HepG2 (cell line): Measurements from ENCODE around the gene AMHR2. TPM values are rescaled to one million over a fixed set of nuclear protein-coding genes. Genes with fewer than 3 reads are reported as not detected.

ENCODE experiments used
- ATAC-seq: fragments of 200-7000 bp; cut with Tn5 transposase; 3 replicates; pipeline ENCODE4 v1.9.1; 2020; ENCODE audit warnings: mild to moderate bottlenecking, moderate library complexity
- BruUV-seq: library from RNA; stranded (reverse); fragments of 400-500 nt; replicated peaks from 2 replicates; lab custom pipeline; 2021; lab: Mats Ljungman, UMichigan
- CTCF ChIA-PET: fragments of 300-600 bp; formaldehyde crosslinking; extraction: SDS; loops from one replicate; lab custom pipeline; 2021; ENCODE audit warnings: low total read pairs, inconsistent platforms, low intra/inter-chr PET ratio; lab: Yijun Ruan, JAX
- POLR2A ChIA-PET: fragments of 350-600 bp; sonication (Branson Sonifier 250); formaldehyde crosslinking; loops from one replicate; lab custom pipeline; 2020; ENCODE audit warnings: antibody characterized with exemption, inconsistent platforms; lab: Yijun Ruan, JAX
- DNase-seq: peaks from one replicate; pipeline ENCODE4 v3.0.0-alpha.2; 2015; ENCODE audit warnings: low spot score
- FAIRE-seq: peaks from 3 replicates; lab custom pipeline; 2011; peaks lifted over from hg19 to GRCh38; lab: Jason Lieb, UNC
- H2AFZ ChIP-seq: one replicate; pipeline ENCODE4 v1.6.1; 2011; ENCODE audit warnings: low read length, inconsistent platforms
- H3K27ac ChIP-seq: fragments of 300-600 bp; 3 replicates; pipeline ENCODE4 v1.8.0; 2011; ENCODE audit warnings: mixed run types, mild to moderate bottlenecking, mixed read lengths, low read length, inconsistent platforms; ENCODE audit not compliant: insufficient read depth; ENCODE audit errors: extremely low read length
- H3K27me3 ChIP-seq, 2 experiments: fragments of 200-600 bp in 1 of 2; 2 replicates in 1 of 2; 3 replicates in 1 of 2; pipeline versions ENCODE4 v1.6.0 to v1.8.0; 2011; ENCODE audit warnings: low read length in 2 of 2, mild to moderate bottlenecking in 2 of 2, moderate library complexity in 2 of 2, inconsistent platforms in 1 of 2; ENCODE audit not compliant: insufficient read depth in 2 of 2, control insufficient read depth in 1 of 2
- H3K36me3 ChIP-seq, 2 experiments: fragments of 200-600 bp in 1 of 2; replicated peaks in 1 of 2; 2 replicates in 1 of 2; 3 replicates in 1 of 2; pipeline versions ENCODE4 v1.5.1 to v1.8.0; 2011; ENCODE audit warnings: low read length in 2 of 2, inconsistent platforms in 1 of 2; ENCODE audit not compliant: insufficient read depth in 2 of 2, control insufficient read depth in 1 of 2
- H3K4me1 ChIP-seq: 2 replicates; pipeline ENCODE4 v1.5.1; 2012; ENCODE audit warnings: low read length, inconsistent platforms; ENCODE audit not compliant: insufficient read depth
- H3K4me2 ChIP-seq: 2 replicates; pipeline ENCODE4 v1.6.0; 2011; ENCODE audit warnings: low read depth, low read length, inconsistent platforms
- H3K4me3 ChIP-seq, 3 experiments: fragments of 200-600 bp in 1 of 3; sonication (generic), shearing (Covaris generic) in 1 of 3; replicated peaks in 1 of 3; 2 replicates each; pipeline ENCODE4 v1.5.1; 2011 to 2016; ENCODE audit warnings: low read length in 3 of 3, inconsistent platforms in 2 of 3, low read depth in 2 of 3, mild to moderate bottlenecking in 2 of 3, control low read depth in 1 of 3, mixed read lengths in 1 of 3; ENCODE audit not compliant: insufficient read depth in 1 of 3
- H3K79me2 ChIP-seq: one replicate; pipeline ENCODE4 v1.6.1; 2011; ENCODE audit warnings: low read length, inconsistent platforms; ENCODE audit not compliant: insufficient read depth
- H3K9ac ChIP-seq: 2 replicates; pipeline ENCODE4 v1.6.0; 2011; ENCODE audit warnings: mild to moderate bottlenecking, low read depth, low read length, inconsistent platforms; ENCODE audit not compliant: insufficient read depth
- H3K9me3 ChIP-seq: 2 replicates; pipeline ENCODE4 v1.5.1; 2012; ENCODE audit warnings: mild to moderate bottlenecking, low read length
- H4K20me1 ChIP-seq: 2 replicates; pipeline ENCODE4 v1.6.0; 2011; ENCODE audit warnings: inconsistent platforms, mild to moderate bottlenecking, low read length, moderate library complexity; ENCODE audit not compliant: insufficient read depth
- ATF1 ChIP-seq: IDR thresholded peaks from 2 replicates; pipeline ENCODE4 v1.6.1; 2016; ENCODE audit warnings: mild to moderate bottlenecking, control low read depth
- JUN ChIP-seq: sonication (generic); formaldehyde crosslinking; IDR thresholded peaks from 2 replicates; pipeline ENCODE4 v1.4.0; 2020; ENCODE audit warnings: mild to moderate bottlenecking, missing genetic modification reagents
- PRDM15 ChIP-seq: sonication (generic); formaldehyde crosslinking; IDR thresholded peaks from 2 replicates; pipeline ENCODE4 v1.4.0; 2020; ENCODE audit warnings: missing genetic modification reagents
- RBM22 ChIP-seq: fragments of 200-400 bp; formaldehyde crosslinking; optimal IDR thresholded peaks from 2 replicates; pipeline ENCODE3; 2017; ENCODE audit warnings: mild to moderate bottlenecking, low read length, moderate library complexity
- SCMH1 ChIP-seq: sonication (generic); formaldehyde crosslinking; IDR thresholded peaks from 2 replicates; pipeline ENCODE4 v1.9.0; 2021; ENCODE audit warnings: missing genetic modification reagents, mild to moderate bottlenecking, borderline replicate concordance
- TRAFD1 ChIP-seq: sonication (generic); formaldehyde crosslinking; IDR thresholded peaks from 2 replicates; pipeline ENCODE4 v1.5.1; 2020; ENCODE audit warnings: missing genetic modification reagents, mild to moderate bottlenecking, borderline replicate concordance
- ZKSCAN1 ChIP-seq: fragments of 150-350 bp; IDR thresholded peaks from 2 replicates; pipeline ENCODE4 v1.6.1; 2014; ENCODE audit warnings: low read length
- ZNF281 ChIP-seq: sonication (generic); formaldehyde crosslinking; IDR thresholded peaks from 2 replicates; pipeline ENCODE4 v1.4.0; 2020; ENCODE audit warnings: missing genetic modification reagents, borderline replicate concordance
- ZNF552 ChIP-seq: sonication (generic); formaldehyde crosslinking; IDR thresholded peaks from 2 replicates; pipeline ENCODE4 v1.9.0; 2022; ENCODE audit warnings: missing genetic modification reagents, mild to moderate bottlenecking, borderline replicate concordance
- WGBS: methylation state at CpG from one replicate; pipeline ENCODE4 v1.1.6; 2017; ENCODE audit warnings: low lambda C conversion rate; 5-methylcytosine and 5-hydroxymethylcytosine counted together
- in situ Hi-C: cut with HindIII; loops from 2 replicates; pipeline ENCODE4 v1.10.0; 2017; ENCODE audit warnings: low pct_unique_long_range_greater_than_20kb; ENCODE audit not compliant: extremely low pct_ligation_motif_present
- intact Hi-C: fragments of 100-400 bp; cut with micrococcal nuclease; formaldehyde crosslinking; loops from one replicate; pipeline ENCODE4 v1.10.0; 2022; ENCODE audit not compliant: unreplicated experiment
- polyA plus RNA-seq, 8 experiments: library from polyadenylated mRNA; depleted of rRNA in 3 of 8; stranded (reverse) in 7 of 8; unstranded in 1 of 8; fragments of >200 nt; fragmentation: Illumina TruSeq in 4 of 8; extraction: Trizol in 4 of 8; gene quantifications; 2 replicates each; pipeline versions ENCODE4 v1.2.1 to v1.2.3, GENCODE V29; 2011 to 2016; ENCODE audit warnings: low read depth in 4 of 8, missing spikeins in 1 of 8, mixed read lengths in 1 of 8; ENCODE audit not compliant: insufficient read depth in 1 of 8
- total RNA-seq, 5 experiments: library from RNA; depleted of rRNA; stranded (reverse); fragments of >200 nt; fragmentation: Illumina TruSeq; extraction: Trizol; gene quantifications; 2 replicates each; pipeline ENCODE4 v1.2.3, GENCODE V29; 2016; ENCODE audit warnings: low read depth in 1 of 5

The AMHR2 gene
- total and polyA plus RNA-seq, 2 of the 13 experiments (the other 11 are each of a cell fraction or from before 2014, with no cell fraction given): 0.24 to 0.58 TPM

GRCh38 chr12:53476769-53477209, 53.1 kb downstream of the AMHR2 start (continued):
- 0 out of 2 replicates have a peak, but pooled peaks have one; percentile 27 for TF ChIP-seq ZNF281
- TF ChIP-seq RBM22: peak; percentile 59

GRCh38 chr12:53478865-53479264, 55.2 kb downstream of the AMHR2 start:
- no TSS peak for BruUV-seq
- H3K9me3 ChIP-seq: no peaks in the 10 kb centered on the region
- H3K4me3 ChIP-seq: no peak overlapping the region
- ATAC-seq: no peak
- in situ Hi-C loops: no loop called here
- TF ChIP-seq SCMH1 (no peak), PRDM15 (CRISPR knock-in tag) (no peak), TRAFD1 (no peak), JUN (no peak), ZKSCAN1 (no peak), ATF1 (CRISPR knock-in tag) (no peak), ZNF552 (CRISPR knock-in tag) (no peak)
- TF ChIP-seq, all 625 proteins: peak for 0
- H3K27ac ChIP-seq: no peak overlapping the region
- H3K9ac ChIP-seq: no peak overlapping the region
- ChIA-PET CTCF (no interaction called here), POLR2A (interaction anchor here (1.2 to 1.8 kb wide), 3 partner anchors 11 to 22 kb away, joined by 3 to 8 read pairs (median 5); partner anchors contain the start of gene TARBP2)
- H3K27me3 ChIP-seq: no peaks in the 10 kb centered on the region
- no peak for DNase-seq
- WGBS: 97% methylated on average over 1 of the region's 1 CpG
- peaks cover 26 to 73% of the 10 kb centered on the region in 2 experiments for H3K36me3 ChIP-seq
- no peaks in the 10 kb centered on the region for H3K4me1 ChIP-seq
- no peak overlapping the region for H3K4me2 ChIP-seq
- intact Hi-C loops: no loop called here
- H2AFZ ChIP-seq: no peak overlapping the region
- H3K79me2 ChIP-seq: peaks cover 6% of the 10 kb centered on the region
- peaks cover 27% of the 10 kb centered on the region for H4K20me1 ChIP-seq
- FAIRE-seq: no peak
